GM10266 (cell line): ENCODE results near the gene SEC61G.

Experiments
- DNase-seq: peaks from one replicate; pipeline ENCODE4 v3.0.0; 2012; ENCODE audit errors: extremely low spot score
- TF ChIP-seq, protein P1 (sequence below): IDR thresholded peaks from 2 replicates; pipeline ENCODE4 v1.5.1; 2012; ENCODE audit warnings: mild to moderate bottlenecking, low read depth; ENCODE audit not compliant: control insufficient read depth, insufficient read depth; ENCODE audit errors: missing control alignments

Gene SEC61G

GRCh38 chr7:54728411-54728810 lies 30.6 kb downstream of the SEC61G start:
- TF ChIP-seq, protein P1, sequence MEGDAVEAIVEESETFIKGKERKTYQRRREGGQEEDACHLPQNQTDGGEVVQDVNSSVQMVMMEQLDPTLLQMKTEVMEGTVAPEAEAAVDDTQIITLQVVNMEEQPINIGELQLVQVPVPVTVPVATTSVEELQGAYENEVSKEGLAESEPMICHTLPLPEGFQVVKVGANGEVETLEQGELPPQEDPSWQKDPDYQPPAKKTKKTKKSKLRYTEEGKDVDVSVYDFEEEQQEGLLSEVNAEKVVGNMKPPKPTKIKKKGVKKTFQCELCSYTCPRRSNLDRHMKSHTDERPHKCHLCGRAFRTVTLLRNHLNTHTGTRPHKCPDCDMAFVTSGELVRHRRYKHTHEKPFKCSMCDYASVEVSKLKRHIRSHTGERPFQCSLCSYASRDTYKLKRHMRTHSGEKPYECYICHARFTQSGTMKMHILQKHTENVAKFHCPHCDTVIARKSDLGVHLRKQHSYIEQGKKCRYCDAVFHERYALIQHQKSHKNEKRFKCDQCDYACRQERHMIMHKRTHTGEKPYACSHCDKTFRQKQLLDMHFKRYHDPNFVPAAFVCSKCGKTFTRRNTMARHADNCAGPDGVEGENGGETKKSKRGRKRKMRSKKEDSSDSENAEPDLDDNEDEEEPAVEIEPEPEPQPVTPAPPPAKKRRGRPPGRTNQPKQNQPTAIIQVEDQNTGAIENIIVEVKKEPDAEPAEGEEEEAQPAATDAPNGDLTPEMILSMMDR, result no peak
- DNase-seq, result no peak

- no peak for DNase-seq
- TF ChIP-seq, protein P1, result no peak
These were observed 33.8 kb downstream of the SEC61G start for GRCh38 chr7:54725255-54725654.

- TF ChIP-seq, protein P1, result no peak
- DNase-seq, result no peak
These were observed 36.5 kb downstream of the SEC61G start for GRCh38 chr7:54722502-54722901.

DNA sequence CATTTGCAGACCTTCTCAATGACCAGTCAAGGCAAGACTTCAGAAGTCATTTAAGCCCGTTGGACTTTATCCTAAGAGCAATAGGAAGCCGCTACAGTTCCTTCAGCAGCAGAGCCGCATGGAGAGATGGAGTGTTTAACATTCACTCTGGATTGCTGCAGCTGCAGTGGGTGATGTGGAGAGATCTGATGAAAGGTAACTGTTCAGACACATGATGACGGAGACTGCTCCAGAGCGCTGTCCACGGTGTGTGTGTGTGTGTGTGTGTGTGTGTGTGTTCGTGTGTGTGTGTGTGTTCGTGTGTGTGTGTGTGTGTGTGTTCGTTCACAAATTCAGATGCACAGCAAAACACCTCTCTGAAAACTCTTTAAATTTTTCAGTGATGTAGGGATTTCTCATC lies 37.0 kb downstream of the SEC61G start:
- TF ChIP-seq, protein P1, result no peak

GRCh38 chr7:54719974-54720373 lies 39.0 kb downstream of the SEC61G start:
- DNase-seq, result no peak
- TF ChIP-seq, protein P1, result no peak

More for the DNA sequence above, 37.0 kb downstream of the SEC61G start:
- DNase-seq, result no peak

- DNase-seq, result no peak
- TF ChIP-seq, protein P1, result no peak
These were observed 39.6 kb downstream of the SEC61G start for GRCh38 chr7:54719425-54719824.

DNA sequence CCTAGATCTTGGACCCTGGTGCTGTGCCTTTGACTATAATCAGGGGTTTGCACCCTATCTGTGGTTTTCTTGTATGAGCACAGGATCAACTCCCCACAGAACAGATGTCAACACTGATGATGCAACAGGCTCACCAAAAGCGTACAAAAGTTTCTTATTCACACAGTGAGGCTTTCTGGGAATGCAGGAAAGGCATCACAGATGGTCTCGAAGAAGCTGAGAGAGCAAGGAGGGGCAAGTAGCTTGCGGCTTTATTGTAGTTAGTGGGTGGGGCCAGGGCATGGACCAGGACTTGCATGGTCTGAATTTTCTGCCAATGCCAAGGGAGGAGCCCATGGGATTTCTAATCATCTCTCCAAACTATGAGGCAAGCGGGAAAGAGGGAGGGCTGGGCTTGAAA lies 46.2 kb downstream of the SEC61G start:
- TF ChIP-seq, protein P1, result no peak
- DNase-seq, result no peak
